Caco-2 (cell line): Measurements from ENCODE around the gene GRID1. TPM values are rescaled to one million over a fixed set of nuclear protein-coding genes. Genes with fewer than 3 reads are reported as not detected.

Experiments used
- BruUV-seq: library from RNA; stranded (reverse); fragments of 400-500 nt; replicated peaks from 2 replicates; lab custom pipeline; 2021; lab: Mats Ljungman, UMichigan
- CTCF ChIA-PET: fragments of 300-600 bp; sonication (Branson Sonifier 250); formaldehyde crosslinking; loops from one replicate; lab custom pipeline; 2022; ENCODE audit warnings: antibody characterized with exemption; lab: Charles Lee
- POLR2A ChIA-PET: fragments of 300-600 bp; sonication (Branson Sonifier 250); formaldehyde crosslinking; loops from one replicate; lab custom pipeline; 2022; ENCODE audit warnings: antibody characterized with exemption; lab: Charles Lee
- DNase-seq, 2 experiments: peaks; one replicate each; pipeline versions ENCODE4 v3.0.0 to v3.0.0-alpha.2; 2020 to 2022
- H3K27me3 ChIP-seq: replicated peaks from 2 replicates; pipeline ENCODE4 v1.6.0; 2011; ENCODE audit warnings: low read length; ENCODE audit not compliant: control insufficient read depth, insufficient read depth
- H3K36me3 ChIP-seq: 2 replicates; pipeline ENCODE4 v1.5.1; 2011; ENCODE audit warnings: low read length; ENCODE audit not compliant: control insufficient read depth, insufficient read depth
- H3K4me1 ChIP-seq: fragments of 250-450 bp; sonication (Bioruptor Pico); 2 replicates; pipeline ENCODE4 v1.5.1; 2020; ENCODE audit warnings: mild to moderate bottlenecking
- H3K4me3 ChIP-seq: 2 replicates; pipeline ENCODE4 v1.5.1; 2011; ENCODE audit warnings: low read depth, mild to moderate bottlenecking, control low read depth, low read length
- H3K9me3 ChIP-seq: fragments of 250-450 bp; sonication (Bioruptor Pico); 2 replicates; pipeline ENCODE4 v1.5.1; 2020; ENCODE audit warnings: mild to moderate bottlenecking, moderate library complexity
- H3K27ac Mint-ChIP-seq: one replicate; pipeline ENCODE4 v1.8.0; 2022; ENCODE audit warnings: mixed read lengths; ENCODE audit not compliant: unreplicated experiment
- H3K27me3 Mint-ChIP-seq: one replicate; pipeline ENCODE4 v1.8.0; 2022; ENCODE audit warnings: mixed read lengths; ENCODE audit not compliant: insufficient read depth, unreplicated experiment
- H3K36me3 Mint-ChIP-seq: one replicate; pipeline ENCODE4 v1.8.0; 2022; ENCODE audit warnings: mild to moderate bottlenecking, mixed read lengths; ENCODE audit not compliant: insufficient read depth, unreplicated experiment
- H3K4me1 Mint-ChIP-seq: one replicate; pipeline ENCODE4 v1.8.0; 2022; ENCODE audit warnings: low read depth, mixed read lengths; ENCODE audit not compliant: unreplicated experiment
- H3K4me3 Mint-ChIP-seq: one replicate; pipeline ENCODE4 v1.8.0; 2022; ENCODE audit warnings: mild to moderate bottlenecking, moderate library complexity, mixed read lengths; ENCODE audit not compliant: unreplicated experiment
- H3K9me3 Mint-ChIP-seq: one replicate; pipeline ENCODE4 v1.8.0; 2022; ENCODE audit warnings: mixed read lengths; ENCODE audit not compliant: unreplicated experiment
- CTCF ChIP-seq, 2 experiments: fragments of 200-600 bp in 1 of 2; IDR thresholded peaks; 1 replicate in 1 of 2; 2 replicates in 1 of 2; pipeline versions ENCODE4 v1.5.1 to v1.8.0; 2011 to 2022; ENCODE audit warnings: antibody characterized with exemption in 1 of 2, control low read depth in 1 of 2, inconsistent platforms in 1 of 2, low read depth in 1 of 2, low read length in 1 of 2, mild to moderate bottlenecking in 1 of 2, moderate library complexity in 1 of 2; ENCODE audit not compliant: insufficient read depth in 1 of 2, severe bottlenecking in 1 of 2, unreplicated experiment in 1 of 2
- intact Hi-C: fragments of 100-400 bp; cut with micrococcal nuclease; formaldehyde crosslinking; loops from one replicate; pipeline ENCODE4 v1.10.0; 2022; ENCODE audit not compliant: unreplicated experiment
- total RNA-seq: library from RNA; stranded (reverse); gene quantifications from 2 replicates; pipeline ENCODE4 v1.2.3, GENCODE V29; 2022

The GRID1 gene
- total RNA-seq, 1 experiment from 2014 or later = 8.0 TPM

- ChIA-PET POLR2A (no interaction called here), CTCF (no interaction called here)
- DNase-seq = no peak
- no peak overlapping the region for H3K4me3 Mint-ChIP-seq
- no peak overlapping the region for H3K27ac Mint-ChIP-seq
- H3K9me3 Mint-ChIP-seq = peaks cover 10% of the 10 kb centered on the region
- H3K36me3 Mint-ChIP-seq = no peaks in the 10 kb centered on the region
- no peaks in the 10 kb centered on the region for H3K36me3 ChIP-seq
- no peaks in the 10 kb centered on the region for H3K9me3 ChIP-seq
- no peaks in the 10 kb centered on the region for H3K27me3 ChIP-seq
- H3K4me1 ChIP-seq = no peaks in the 10 kb centered on the region
- H3K4me1 Mint-ChIP-seq = no peaks in the 10 kb centered on the region
- intact Hi-C loops = no loop called here
- BruUV-seq = no TSS peak
- peaks cover 6% of the 10 kb centered on the region for H3K27me3 Mint-ChIP-seq
- no peak for TF ChIP-seq CTCF (IDR thresholded peaks at IDR 0.05; ENCODE audit: insufficient read depth in 1 of 2, low read depth in 1 of 2, low read length in 1 of 2, severe bottlenecking in 1 of 2, unreplicated experiment in 1 of 2)
- H3K4me3 ChIP-seq = no peak overlapping the region
Measured at GRCh38 chr10:86284355-86285105, 82.1 kb downstream of the GRID1 start.

DNA sequence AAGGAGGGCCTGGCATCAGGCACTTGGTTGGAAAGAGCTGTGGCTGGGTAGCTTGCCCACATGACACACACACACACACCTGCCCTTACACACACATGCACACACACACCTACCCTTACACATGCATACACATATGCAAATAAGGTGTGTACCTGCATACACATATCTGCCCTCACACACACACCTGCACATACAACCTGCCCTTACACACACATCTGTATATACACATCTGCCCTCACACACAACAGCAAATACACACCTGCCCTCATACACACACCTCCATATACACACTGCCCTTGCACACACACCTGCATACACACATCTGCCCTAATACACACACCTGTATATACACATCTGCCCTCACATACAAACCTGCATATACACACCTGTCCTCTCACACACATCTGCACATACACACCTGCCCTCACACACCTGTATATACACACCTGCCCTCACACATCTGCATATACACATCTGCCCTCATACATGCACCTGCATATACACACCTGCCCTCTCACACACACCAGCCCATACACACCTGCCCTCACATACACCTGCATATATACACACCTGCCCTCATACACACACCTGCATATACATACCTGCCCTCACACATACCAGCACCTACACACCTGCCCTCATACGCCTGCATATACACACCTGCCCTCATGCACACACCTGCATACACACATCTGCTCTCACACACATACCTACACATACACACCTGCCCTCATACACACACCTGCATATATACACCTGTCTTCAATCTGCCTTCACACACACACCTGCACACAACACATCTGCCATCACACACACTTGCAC is 82.9 kb downstream of the GRID1 start:
- Histone ChIP-seq H3K4me1 (no peaks in the 10 kb centered on the region), H3K36me3 (no peaks in the 10 kb centered on the region), H3K27me3 (no peaks in the 10 kb centered on the region), H3K4me3 (no peak overlapping the region), H3K9me3 (no peaks in the 10 kb centered on the region; the same call in 1 of the 2 replicates)
- DNase-seq = no peak
- no peak for TF ChIP-seq CTCF (IDR thresholded peaks at IDR 0.05; ENCODE audit: insufficient read depth in 1 of 2, low read depth in 1 of 2, low read length in 1 of 2, severe bottlenecking in 1 of 2, unreplicated experiment in 1 of 2)
- Mint-ChIP-seq H3K4me1 (no peaks in the 10 kb centered on the region), H3K36me3 (no peaks in the 10 kb centered on the region), H3K27me3 (peaks cover 4% of the 10 kb centered on the region), H3K9me3 (peaks cover 10% of the 10 kb centered on the region), H3K4me3 (no peak overlapping the region), H3K27ac (no peak overlapping the region)
- CTCF ChIA-PET = no interaction called here
- POLR2A ChIA-PET = no interaction called here
- BruUV-seq = no TSS peak
- intact Hi-C loops = no loop called here

GRCh38 chr10:86282664-86283465 is 83.7 kb downstream of the GRID1 start:
- Histone ChIP-seq H3K27me3 (no peaks in the 10 kb centered on the region), H3K9me3 (no peaks in the 10 kb centered on the region; the same call in 1 of the 2 replicates), H3K4me1 (no peaks in the 10 kb centered on the region), H3K4me3 (no peak overlapping the region), H3K36me3 (no peaks in the 10 kb centered on the region)
- no peak overlapping the region for H3K27ac Mint-ChIP-seq
- H3K27me3 Mint-ChIP-seq = peaks cover 4% of the 10 kb centered on the region
- no peak for DNase-seq
- H3K36me3 Mint-ChIP-seq = no peaks in the 10 kb centered on the region
- no TSS peak for BruUV-seq
- no peak for TF ChIP-seq CTCF (IDR thresholded peaks at IDR 0.05; ENCODE audit: insufficient read depth in 1 of 2, low read depth in 1 of 2, low read length in 1 of 2, severe bottlenecking in 1 of 2, unreplicated experiment in 1 of 2)
- H3K4me1 Mint-ChIP-seq = no peaks in the 10 kb centered on the region
- intact Hi-C loops = no loop called here
- H3K9me3 Mint-ChIP-seq = peaks cover 10% of the 10 kb centered on the region
- ChIA-PET CTCF (no interaction called here), POLR2A (no interaction called here)
- no peak overlapping the region for H3K4me3 Mint-ChIP-seq
